ENCODE data around the gene IRF9. TPM values are rescaled to one million over a fixed set of nuclear protein-coding genes. Genes with fewer than 3 reads are reported as not detected.

IRF9 gene
- total and polyA plus RNA-seq, 2 of the 13 experiments (the other 11 are each of a cell fraction or from before 2014, with no cell fraction given) = 14.9 to 49.7 TPM

DNA sequence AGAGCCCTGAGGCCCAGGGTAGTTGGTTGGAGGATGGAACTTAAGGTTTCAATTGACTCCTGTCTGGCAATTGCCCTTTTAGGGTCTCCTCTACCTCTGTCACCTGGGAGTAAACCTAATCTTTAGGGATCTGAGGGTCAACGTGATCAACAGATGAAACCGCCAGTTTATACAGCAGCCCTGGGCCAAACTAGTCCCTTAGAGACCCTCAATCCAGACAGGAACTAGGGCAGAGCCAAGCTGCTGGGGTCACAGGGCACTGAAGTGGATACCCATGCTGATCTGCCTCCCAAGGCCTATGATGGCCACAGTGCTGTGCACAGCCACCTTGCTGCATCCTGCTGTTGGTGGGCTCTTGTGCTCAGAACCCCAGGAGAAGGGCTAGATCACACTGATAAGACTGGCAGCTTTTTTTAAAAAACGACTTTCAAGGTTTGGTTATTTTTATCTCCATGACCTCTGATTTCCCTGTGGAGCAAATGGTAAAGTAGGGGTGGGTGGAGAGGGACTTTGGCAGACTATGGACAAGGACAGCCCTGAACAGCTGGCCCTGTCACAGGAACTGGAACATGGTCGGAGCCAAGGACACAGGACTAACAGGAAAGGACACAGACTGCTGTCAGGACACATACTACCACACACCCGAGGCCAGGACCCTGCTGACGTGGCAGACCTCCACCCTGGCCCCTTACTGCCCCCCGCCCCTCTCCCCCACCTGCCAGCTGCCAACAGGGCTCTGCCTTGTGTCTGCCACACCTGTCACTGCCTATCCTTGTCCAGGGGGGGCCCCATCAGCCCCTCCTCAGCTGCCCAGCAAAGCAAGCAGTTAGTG, 30.1 kb upstream of the IRF9 start (continued):
- peak; percentile 85; the same call in 1 of the 2 replicates for TF ChIP-seq ZNF747 (CRISPR knock-in tag; IDR thresholded peaks at IDR 0.05; ENCODE audit: borderline replicate concordance)
- peak; percentile 65; the same call in 1 of the 2 replicates for TF ChIP-seq ZFP36L1 (CRISPR knock-in tag; IDR thresholded peaks at IDR 0.05)
- no peak for TF ChIP-seq NR2F2 (IDR thresholded peaks at IDR 0.05; ENCODE audit: borderline replicate concordance, low read depth)
- peak; percentile 76 for TF ChIP-seq MEIS2 (CRISPR knock-in tag; IDR thresholded peaks at IDR 0.05)
- TF ChIP-seq, protein P1, sequence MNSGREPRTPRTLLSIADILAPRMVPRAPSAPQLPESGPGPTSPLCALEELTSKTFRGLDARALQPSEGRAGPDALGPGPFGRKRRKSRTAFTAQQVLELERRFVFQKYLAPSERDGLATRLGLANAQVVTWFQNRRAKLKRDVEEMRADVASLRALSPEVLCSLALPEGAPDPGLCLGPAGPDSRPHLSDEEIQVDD (CRISPR knock-in tag; IDR thresholded peaks at IDR 0.05; ENCODE audit: borderline replicate concordance) = no peak
- TF ChIP-seq CREM (IDR thresholded peaks at IDR 0.05) = peak; percentile 37; the same call in 1 of the 2 replicates
- TF ChIP-seq CREM (CRISPR knock-in tag; IDR thresholded peaks at IDR 0.05) = no peak
- TF ChIP-seq, protein P2, sequence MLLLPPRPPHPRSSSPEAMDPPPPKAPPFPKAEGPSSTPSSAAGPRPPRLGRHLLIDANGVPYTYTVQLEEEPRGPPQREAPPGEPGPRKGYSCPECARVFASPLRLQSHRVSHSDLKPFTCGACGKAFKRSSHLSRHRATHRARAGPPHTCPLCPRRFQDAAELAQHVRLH (CRISPR knock-in tag; IDR thresholded peaks at IDR 0.05; ENCODE audit: borderline replicate concordance, low read depth) = no peak; the same call in 1 of the 2 replicates
- TF ChIP-seq MAZ (IDR thresholded peaks at IDR 0.05; ENCODE audit: borderline replicate concordance, low read depth, low read length) = no peak
- TF ChIP-seq MAZ (CRISPR knock-in tag; IDR thresholded peaks at IDR 0.05; ENCODE audit: low read depth) = peak; percentile 47; the same call in 1 of the 2 replicates
- TF ChIP-seq, protein P3, sequence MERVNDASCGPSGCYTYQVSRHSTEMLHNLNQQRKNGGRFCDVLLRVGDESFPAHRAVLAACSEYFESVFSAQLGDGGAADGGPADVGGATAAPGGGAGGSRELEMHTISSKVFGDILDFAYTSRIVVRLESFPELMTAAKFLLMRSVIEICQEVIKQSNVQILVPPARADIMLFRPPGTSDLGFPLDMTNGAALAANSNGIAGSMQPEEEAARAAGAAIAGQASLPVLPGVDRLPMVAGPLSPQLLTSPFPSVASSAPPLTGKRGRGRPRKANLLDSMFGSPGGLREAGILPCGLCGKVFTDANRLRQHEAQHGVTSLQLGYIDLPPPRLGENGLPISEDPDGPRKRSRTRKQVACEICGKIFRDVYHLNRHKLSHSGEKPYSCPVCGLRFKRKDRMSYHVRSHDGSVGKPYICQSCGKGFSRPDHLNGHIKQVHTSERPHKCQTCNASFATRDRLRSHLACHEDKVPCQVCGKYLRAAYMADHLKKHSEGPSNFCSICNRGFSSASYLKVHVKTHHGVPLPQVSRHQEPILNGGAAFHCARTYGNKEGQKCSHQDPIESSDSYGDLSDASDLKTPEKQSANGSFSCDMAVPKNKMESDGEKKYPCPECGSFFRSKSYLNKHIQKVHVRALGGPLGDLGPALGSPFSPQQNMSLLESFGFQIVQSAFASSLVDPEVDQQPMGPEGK (CRISPR knock-in tag; IDR thresholded peaks at IDR 0.05) = peak; percentile 90
- TF ChIP-seq ZNF768 (CRISPR knock-in tag; IDR thresholded peaks at IDR 0.05) = peak; percentile 48; the same call in 1 of the 2 replicates
- TF ChIP-seq SIN3A (IDR thresholded peaks at IDR 0.05; ENCODE audit: borderline replicate concordance, low read depth, low read length) = peak; percentile 82; the same call in 1 of the 2 replicates
- no peak; the same call in 1 of the 2 replicates for TF ChIP-seq NFIB (CRISPR knock-in tag; IDR thresholded peaks at IDR 0.05; ENCODE audit: borderline replicate concordance)
- TF ChIP-seq ARID2 (CRISPR knock-in tag; IDR thresholded peaks at IDR 0.05; ENCODE audit: borderline replicate concordance) = no peak
- no peak for TF ChIP-seq DNMT3B (CRISPR knock-in tag; conservative IDR thresholded peaks at IDR 0.05)
- TF ChIP-seq ZBTB38 (CRISPR knock-in tag; IDR thresholded peaks at IDR 0.05) = peak; percentile 78
- TF ChIP-seq CBX1 (IDR thresholded peaks at IDR 0.05; ENCODE audit: low read depth) = no peak
- TF ChIP-seq ZNF225 (CRISPR knock-in tag; IDR thresholded peaks at IDR 0.05) = no peak
- no peak for TF ChIP-seq ZNF296 (CRISPR knock-in tag; conservative IDR thresholded peaks at IDR 0.05)
- peak; percentile 99 for TF ChIP-seq MEF2D (CRISPR knock-in tag; IDR thresholded peaks at IDR 0.05)
- TF ChIP-seq, protein P4, sequence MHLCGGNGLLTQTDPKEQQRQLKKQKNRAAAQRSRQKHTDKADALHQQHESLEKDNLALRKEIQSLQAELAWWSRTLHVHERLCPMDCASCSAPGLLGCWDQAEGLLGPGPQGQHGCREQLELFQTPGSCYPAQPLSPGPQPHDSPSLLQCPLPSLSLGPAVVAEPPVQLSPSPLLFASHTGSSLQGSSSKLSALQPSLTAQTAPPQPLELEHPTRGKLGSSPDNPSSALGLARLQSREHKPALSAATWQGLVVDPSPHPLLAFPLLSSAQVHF (CRISPR knock-in tag; IDR thresholded peaks at IDR 0.05) = 0 out of 2 replicates have a peak, but pooled peaks have one; percentile 69
- TF ChIP-seq ZNF737 (CRISPR knock-in tag; IDR thresholded peaks at IDR 0.05; ENCODE audit: borderline replicate concordance) = no peak; the same call in 1 of the 2 replicates
- TF ChIP-seq KMT2A (CRISPR knock-in tag; IDR thresholded peaks at IDR 0.05) = no peak
- no peak for TF ChIP-seq U2AF1 (optimal IDR thresholded peaks at IDR 0.05; ENCODE audit: low read depth, low read length)
- no peak for TF ChIP-seq ZNF136 (CRISPR knock-in tag; IDR thresholded peaks at IDR 0.05; ENCODE audit: low read depth)
- 0 out of 2 replicates have a peak, but pooled peaks have one; percentile 23 for TF ChIP-seq ZKSCAN8 (CRISPR knock-in tag; IDR thresholded peaks at IDR 0.05; ENCODE audit: borderline replicate concordance)
- 0 out of 2 replicates have a peak, but pooled peaks have one; percentile 49 for TF ChIP-seq GABPB1 (CRISPR knock-in tag; IDR thresholded peaks at IDR 0.05)

All from HepG2 (cell line).